GM12801 (cell line): ENCODE measurements around the gene KLRF2.

Experiments
- CTCF ChIP-seq: IDR thresholded peaks from one replicate; pipeline ENCODE4 v1.5.1; 2011; ENCODE audit warnings: control low read depth; ENCODE audit not compliant: insufficient read length; ENCODE audit errors: extremely low read depth

The KLRF2 gene

GRCh38 chr12:9925705-9926393 lies 44.6 kb downstream of the KLRF2 start:
- TF ChIP-seq CTCF, result no peak

GRCh38 chr12:9926876-9927275 lies 45.6 kb downstream of the KLRF2 start:
- no peak for TF ChIP-seq CTCF

- no peak for TF ChIP-seq CTCF
Measured at GRCh38 chr12:9928607-9929006, 47.3 kb downstream of the KLRF2 start.

GRCh38 chr12:9931245-9931644 lies 50.0 kb downstream of the KLRF2 start:
- no peak for TF ChIP-seq CTCF

- TF ChIP-seq CTCF, result no peak
Measured at GRCh38 chr12:9932270-9932669, 51.0 kb downstream of the KLRF2 start, which contains the start of gene CLEC2A. CLEC2A (minus strand) TSS chr12:9932370; CDS start chr12:9932329, 41 bp downstream.

- no peak for TF ChIP-seq CTCF
Measured at GRCh38 chr12:9933958-9934357, 52.7 kb downstream of the KLRF2 start.

GRCh38 chr12:9935026-9935425 lies 53.7 kb downstream of the KLRF2 start:
- no peak for TF ChIP-seq CTCF

GRCh38 chr12:9936591-9936990 lies 55.3 kb downstream of the KLRF2 start:
- no peak for TF ChIP-seq CTCF
